DOHH2 (cell line): Measurements from ENCODE around the gene SIDT2.

ENCODE experiments used
- H3F3A ChIP-seq: fragments of 200-600 bp; sonication (generic), shearing (Covaris generic); 2 replicates; pipeline ENCODE4 v1.6.0; 2016; ENCODE audit warnings: antibody characterized with exemption, mild to moderate bottlenecking; ENCODE audit not compliant: control insufficient read depth, insufficient read depth
- H3K27ac ChIP-seq: fragments of 200-600 bp; sonication (generic); 2 replicates; pipeline ENCODE4 v1.5.1; 2014; ENCODE audit warnings: low read depth, mild to moderate bottlenecking, low read length, moderate library complexity
- H3K27me3 ChIP-seq: fragments of 200-600 bp; sonication (generic); 2 replicates; pipeline ENCODE4 v1.6.1; 2014; ENCODE audit warnings: mild to moderate bottlenecking, low read length, mixed read lengths; ENCODE audit not compliant: control insufficient read depth
- H3K36me3 ChIP-seq: fragments of 200-600 bp; sonication (generic); 2 replicates; pipeline ENCODE4 v1.6.1; 2014; ENCODE audit warnings: mild to moderate bottlenecking, low read length, moderate library complexity, mixed read lengths; ENCODE audit not compliant: control insufficient read depth
- H3K4me1 ChIP-seq: fragments of 200-600 bp; sonication (generic); 2 replicates; pipeline ENCODE4 v1.6.1; 2014; ENCODE audit warnings: mild to moderate bottlenecking, low read length, mixed read lengths; ENCODE audit not compliant: control insufficient read depth
- H3K4me2 ChIP-seq: fragments of 200-600 bp; sonication (generic); 2 replicates; pipeline ENCODE4 v1.6.0; 2014; ENCODE audit warnings: mild to moderate bottlenecking, low read length, moderate library complexity
- H3K4me3 ChIP-seq: fragments of 200-600 bp; sonication (generic); 2 replicates; pipeline ENCODE4 v1.5.1; 2014; ENCODE audit warnings: mild to moderate bottlenecking, low read length, mixed read lengths
- H3K79me2 ChIP-seq: fragments of 200-600 bp; sonication (generic); 2 replicates; pipeline ENCODE4 v1.6.1; 2014; ENCODE audit warnings: mild to moderate bottlenecking, low read length, mixed read lengths; ENCODE audit not compliant: control insufficient read depth
- H3K9me2 ChIP-seq: fragments of 200-600 bp; sonication (generic); replicated peaks from 2 replicates; pipeline ENCODE4 v1.6.1; 2014; ENCODE audit warnings: mild to moderate bottlenecking, low read length, mixed read lengths; ENCODE audit not compliant: control insufficient read depth
- H3K9me3 ChIP-seq: fragments of 200-600 bp; sonication (generic); 2 replicates; pipeline ENCODE4 v1.6.1; 2014; ENCODE audit warnings: antibody characterized with exemption, low read length, mixed read lengths; ENCODE audit not compliant: control insufficient read depth, insufficient read depth
- H4K20me1 ChIP-seq: fragments of 200-600 bp; sonication (generic); 2 replicates; pipeline ENCODE4 v1.6.0; 2014; ENCODE audit warnings: low read depth, mild to moderate bottlenecking, antibody characterized with exemption, low read length, moderate library complexity; ENCODE audit not compliant: control insufficient read depth, insufficient read depth
- CTCF ChIP-seq: fragments of 200-600 bp; sonication (generic); IDR thresholded peaks from one replicate; pipeline ENCODE4 v1.5.1; 2014; ENCODE audit warnings: antibody characterized with exemption, mild to moderate bottlenecking, low read depth, low read length; ENCODE audit not compliant: poor library complexity, severe bottlenecking
- EZH2phosphoT487 ChIP-seq: fragments of 200-600 bp; sonication (generic); IDR thresholded peaks from 2 replicates; pipeline ENCODE4 v1.6.1; 2017; ENCODE audit warnings: borderline replicate concordance, mild to moderate bottlenecking, antibody characterized with exemption, low read length, moderate library complexity, mixed read lengths

Gene SIDT2

GRCh38 chr11:117202386-117203068 lies 24.0 kb downstream of the SIDT2 start:
- H3K4me2 ChIP-seq: no peak overlapping the region
- H3K4me3 ChIP-seq: no peak overlapping the region
- no peaks in the 10 kb centered on the region for H3F3A ChIP-seq
- peaks cover 4% of the 10 kb centered on the region; the same call in 1 of the 2 replicates for H3K36me3 ChIP-seq
- no peak overlapping the region for H3K27ac ChIP-seq
- H3K79me2 ChIP-seq: no peaks in the 10 kb centered on the region
- H3K27me3 ChIP-seq: no peaks in the 10 kb centered on the region
- TF ChIP-seq EZH2phosphoT487 (no peak), CTCF (no peak)
- H3K9me3 ChIP-seq: no peaks in the 10 kb centered on the region
- no peaks in the 10 kb centered on the region for H3K9me2 ChIP-seq
- no peaks in the 10 kb centered on the region for H4K20me1 ChIP-seq
- H3K4me1 ChIP-seq: no peaks in the 10 kb centered on the region

- H3K79me2 ChIP-seq: no peaks in the 10 kb centered on the region
- TF ChIP-seq CTCF (no peak), EZH2phosphoT487 (no peak)
- no peak overlapping the region for H3K27ac ChIP-seq
- H4K20me1 ChIP-seq: no peaks in the 10 kb centered on the region
- no peaks in the 10 kb centered on the region for H3K4me1 ChIP-seq
- no peaks in the 10 kb centered on the region for H3K9me2 ChIP-seq
- H3K9me3 ChIP-seq: no peaks in the 10 kb centered on the region
- no peak overlapping the region for H3K4me2 ChIP-seq
- no peaks in the 10 kb centered on the region for H3F3A ChIP-seq
- no peak overlapping the region for H3K4me3 ChIP-seq
- H3K36me3 ChIP-seq: peaks cover 4% of the 10 kb centered on the region; the same call in 1 of the 2 replicates
- no peaks in the 10 kb centered on the region for H3K27me3 ChIP-seq
Measured at GRCh38 chr11:117203069-117203407, 24.5 kb downstream of the SIDT2 start.

- Histone ChIP-seq H3K4me2 (no peak overlapping the region), H3K27ac (no peak overlapping the region), H3K27me3 (no peaks in the 10 kb centered on the region), H3K4me3 (no peak overlapping the region), H3K79me2 (no peaks in the 10 kb centered on the region), H3K9me2 (no peaks in the 10 kb centered on the region), H3F3A (no peaks in the 10 kb centered on the region), H4K20me1 (no peaks in the 10 kb centered on the region), H3K4me1 (no peaks in the 10 kb centered on the region), H3K9me3 (no peaks in the 10 kb centered on the region), H3K36me3 (peaks cover 4% of the 10 kb centered on the region; the same call in 1 of the 2 replicates)
- TF ChIP-seq CTCF (no peak), EZH2phosphoT487 (no peak)
Measured at GRCh38 chr11:117204283-117205080, 25.9 kb downstream of the SIDT2 start.
